H9 (cell line): ENCODE data around the gene SLC7A5. TPM values are rescaled to one million over a fixed set of nuclear protein-coding genes. Genes with fewer than 3 reads are reported as not detected.

ENCODE experiments used
- DNase-seq: peaks from one replicate; pipeline ENCODE4 v3.0.0-alpha.2; 2017
- H2AFZ ChIP-seq: one replicate; pipeline ENCODE4 v1.6.1; 2013; ENCODE audit warnings: mild to moderate bottlenecking, low read length, control low read depth, moderate library complexity
- H2AK5ac ChIP-seq: 2 replicates; pipeline ENCODE4 v1.6.1; 2013; ENCODE audit warnings: low read length, control low read depth, mixed read lengths; ENCODE audit not compliant: insufficient read length
- H2BK120ac ChIP-seq: one replicate; pipeline ENCODE4 v1.6.1; 2013; ENCODE audit warnings: low read depth, mild to moderate bottlenecking, low read length, control low read depth, inconsistent platforms; ENCODE audit not compliant: poor library complexity, severe bottlenecking
- H2BK12ac ChIP-seq: 2 replicates; pipeline ENCODE4 v1.6.1; 2013; ENCODE audit warnings: low read length, control low read depth, mixed read lengths, low read depth; ENCODE audit not compliant: insufficient read length
- H2BK15ac ChIP-seq: 2 replicates; pipeline ENCODE4 v1.6.1; 2013; ENCODE audit warnings: low read depth, low read length, control low read depth
- H2BK20ac ChIP-seq: one replicate; pipeline ENCODE4 v1.6.1; 2013; ENCODE audit warnings: low read depth, mild to moderate bottlenecking, low read length, control low read depth, inconsistent platforms; ENCODE audit not compliant: poor library complexity, severe bottlenecking
- H2BK5ac ChIP-seq: 2 replicates; pipeline ENCODE4 v1.6.1; 2013; ENCODE audit warnings: low read length, control low read depth, mixed read lengths; ENCODE audit not compliant: insufficient read length
- H3K14ac ChIP-seq: 2 replicates; pipeline ENCODE4 v1.6.1; 2013; ENCODE audit warnings: low read length, control low read depth; ENCODE audit not compliant: insufficient read depth
- H3K18ac ChIP-seq: 2 replicates; pipeline ENCODE4 v1.6.1; 2013; ENCODE audit warnings: low read depth, mild to moderate bottlenecking, mixed read lengths, low read length, control low read depth; ENCODE audit not compliant: insufficient read length
- H3K23ac ChIP-seq: 2 replicates; pipeline ENCODE4 v1.6.1; 2013; ENCODE audit warnings: low read length, control low read depth, mixed read lengths, low read depth; ENCODE audit not compliant: insufficient read length
- H3K23me2 ChIP-seq: 2 replicates; pipeline ENCODE4 v1.6.1; 2013; ENCODE audit warnings: low read depth, mild to moderate bottlenecking, mixed read lengths, low read length, control low read depth; ENCODE audit not compliant: insufficient read length, poor library complexity, severe bottlenecking
- H3K27ac ChIP-seq: 2 replicates; pipeline ENCODE4 v1.5.1; 2013; ENCODE audit warnings: low read length, control low read depth, mixed read lengths, low read depth; ENCODE audit not compliant: insufficient read length
- H3K27me3 ChIP-seq: 2 replicates; pipeline ENCODE4 v1.6.1; 2013; ENCODE audit warnings: low read length, control low read depth, inconsistent platforms; ENCODE audit not compliant: insufficient read depth
- H3K4ac ChIP-seq: 2 replicates; pipeline ENCODE4 v1.6.1; 2013; ENCODE audit warnings: low read depth, mild to moderate bottlenecking, control low read depth, inconsistent platforms, low read length, moderate library complexity
- H3K4me1 ChIP-seq: 2 replicates; pipeline ENCODE4 v1.6.1; 2013; ENCODE audit warnings: low read length, control low read depth, inconsistent platforms; ENCODE audit not compliant: insufficient read depth
- H3K4me2 ChIP-seq: 2 replicates; pipeline ENCODE4 v1.6.1; 2013; ENCODE audit warnings: low read length, control low read depth, mixed read lengths; ENCODE audit not compliant: insufficient read length, insufficient read depth
- H3K56ac ChIP-seq: 2 replicates; pipeline ENCODE4 v1.6.1; 2013; ENCODE audit warnings: low read depth, mild to moderate bottlenecking, mixed read lengths, low read length, control low read depth; ENCODE audit not compliant: insufficient read length
- H3K79me1 ChIP-seq: 2 replicates; pipeline ENCODE4 v1.6.1; 2013; ENCODE audit warnings: low read depth, mild to moderate bottlenecking, moderate library complexity, low read length, control low read depth, inconsistent platforms; ENCODE audit not compliant: insufficient read depth, poor library complexity, severe bottlenecking
- H3K79me2 ChIP-seq: 2 replicates; pipeline ENCODE4 v1.6.1; 2013; ENCODE audit warnings: low read length, control low read depth, inconsistent platforms; ENCODE audit not compliant: insufficient read depth
- H3K9ac ChIP-seq: 2 replicates; pipeline ENCODE4 v1.6.1; 2013; ENCODE audit warnings: low read length, control low read depth, mixed read lengths; ENCODE audit not compliant: insufficient read length; ENCODE audit errors: extremely low read depth
- H3K9me3 ChIP-seq: one replicate; pipeline ENCODE4 v1.6.1; 2013; ENCODE audit warnings: low read depth, low read length, inconsistent platforms; ENCODE audit not compliant: control insufficient read depth
- H3T11ph ChIP-seq: one replicate; pipeline ENCODE4 v1.6.1; 2013; ENCODE audit warnings: mild to moderate bottlenecking, low read length, control low read depth, inconsistent platforms
- H4K20me1 ChIP-seq: one replicate; pipeline ENCODE4 v1.6.1; 2013; ENCODE audit not compliant: control insufficient read depth, insufficient read length, insufficient read depth
- H4K5ac ChIP-seq: 2 replicates; pipeline ENCODE4 v1.6.1; 2013; ENCODE audit warnings: low read depth, mild to moderate bottlenecking, mixed read lengths, low read length, control low read depth; ENCODE audit not compliant: insufficient read length
- H4K8ac ChIP-seq: replicated peaks from 2 replicates; pipeline ENCODE4 v1.6.1; 2013; ENCODE audit warnings: low read length, control low read depth, mixed read lengths, low read depth; ENCODE audit not compliant: insufficient read length
- H4K91ac ChIP-seq: 2 replicates; pipeline ENCODE4 v1.6.1; 2013; ENCODE audit warnings: low read depth, mild to moderate bottlenecking, moderate library complexity, mixed read lengths, low read length, control low read depth; ENCODE audit not compliant: insufficient read length
- H3K27ac Mint-ChIP-seq, 3 experiments: 2 replicates in 2 of 3; 3 replicates in 1 of 3; pipeline ENCODE4 v1.8.0; 2020 to 2021; ENCODE audit warnings: mixed read lengths in 3 of 3, mild to moderate bottlenecking in 1 of 3, moderate library complexity in 1 of 3
- H3K27me3 Mint-ChIP-seq: 2 replicates; pipeline ENCODE4 v1.8.0; 2021; ENCODE audit warnings: low read depth, mild to moderate bottlenecking, moderate library complexity, mixed read lengths
- H3K36me3 Mint-ChIP-seq, 3 experiments: 2 replicates in 2 of 3; 3 replicates in 1 of 3; pipeline ENCODE4 v1.8.0; 2020 to 2021; ENCODE audit warnings: low read depth in 3 of 3, mixed read lengths in 3 of 3; ENCODE audit not compliant: insufficient read depth in 1 of 3
- H3K4me1 Mint-ChIP-seq, 2 experiments: 2 replicates each; pipeline ENCODE4 v1.8.0; 2020; ENCODE audit warnings: mixed read lengths in 2 of 2
- H3K4me3 Mint-ChIP-seq, 2 experiments: 2 replicates in 1 of 2; 3 replicates in 1 of 2; pipeline ENCODE4 v1.8.0; 2020 to 2021; ENCODE audit warnings: mild to moderate bottlenecking in 2 of 2, mixed read lengths in 2 of 2, moderate library complexity in 1 of 2
- H3K9me3 Mint-ChIP-seq, 2 experiments: 2 replicates in 1 of 2; 3 replicates in 1 of 2; pipeline ENCODE4 v1.8.0; 2020; ENCODE audit warnings: mild to moderate bottlenecking in 2 of 2, mixed read lengths in 2 of 2, moderate library complexity in 1 of 2
- CTCF ChIP-seq: fragments of 200-600 bp; sonication (generic); conservative IDR thresholded peaks from 3 replicates; pipeline ENCODE4 v1.8.0; 2021; ENCODE audit warnings: antibody characterized with exemption, mild to moderate bottlenecking
- WGBS: extraction: QIAGEN DNeasy Blood & Tissue Kit; methylation state at CpG from one replicate; pipeline ENCODE4 v1.1.7; 2013; ENCODE audit warnings: missing lambda C conversion rate, low lambda C conversion rate, mixed read lengths; ENCODE audit not compliant: insufficient read length; ENCODE audit errors: extremely low coverage; 5-methylcytosine and 5-hydroxymethylcytosine counted together
- total RNA-seq: library from RNA; stranded (reverse); gene quantifications from 2 replicates; pipeline ENCODE4 v1.2.1, GENCODE V29; 2021

Gene SLC7A5
- total RNA-seq, 1 experiment from 2014 or later = 217 TPM

- Histone ChIP-seq H3K9ac (no peak overlapping the region), H3K23me2 (no peaks in the 10 kb centered on the region), H2AFZ (no peak overlapping the region), H3K27me3 (no peaks in the 10 kb centered on the region), H3K4ac (no peak overlapping the region), H4K20me1 (no peaks in the 10 kb centered on the region), H3K79me2 (no peaks in the 10 kb centered on the region), H3K23ac (no peak overlapping the region), H2AK5ac (no peak overlapping the region), H3K18ac (no peak overlapping the region), H2BK120ac (no peak overlapping the region), H3T11ph (no peak overlapping the region), H2BK15ac (no peak overlapping the region), H4K91ac (no peak overlapping the region), H3K27ac (no peak overlapping the region), H3K14ac (no peak overlapping the region), H2BK5ac (no peak overlapping the region), H3K4me1 (peaks cover 4% of the 10 kb centered on the region), H3K56ac (no peak overlapping the region), H3K9me3 (no peaks in the 10 kb centered on the region), H4K5ac (no peak overlapping the region), H3K79me1 (no peaks in the 10 kb centered on the region), H2BK12ac (no peak overlapping the region), H2BK20ac (no peak overlapping the region), H4K8ac (no peak overlapping the region), H3K4me2 (no peak overlapping the region)
- H3K4me3 Mint-ChIP-seq = no peak overlapping the region
- H3K36me3 Mint-ChIP-seq = peaks cover 2 to 17% (median 14%) of the 10 kb centered on the region in 3 experiments; a peak in 6 of 7 replicates
- peak overlapping the region in 2 of 3 experiments; percentile 30 to 41; a peak in 2 of 7 replicates for H3K27ac Mint-ChIP-seq
- DNase-seq = no peak
- WGBS = no CpG with 5 or more reads among the region's 16 CpGs
- H3K4me1 Mint-ChIP-seq = peaks cover 47 to 55% of the 10 kb centered on the region in 2 experiments
- no peak for TF ChIP-seq CTCF
- H3K27me3 Mint-ChIP-seq = peaks cover 14% of the 10 kb centered on the region
- H3K9me3 Mint-ChIP-seq = peaks cover 17 to 23% of the 10 kb centered on the region in 2 experiments
Measured at GRCh38 chr16:87818533-87819161, 50.7 kb downstream of the SLC7A5 start.
